PC-3 (cell line): ENCODE measurements around the gene GPR68. TPM values are rescaled to one million over a fixed set of nuclear protein-coding genes. Genes with fewer than 3 reads are reported as not detected.

Experiments used
- ATAC-seq: fragments of 200-7000 bp; cut with Tn5 transposase; 2 replicates; pipeline ENCODE4 v1.9.1; 2020; ENCODE audit warnings: mild to moderate bottlenecking, moderate library complexity
- BruUV-seq: library from RNA; stranded (reverse); fragments of 400-500 nt; replicated peaks from 2 replicates; lab custom pipeline; 2021; lab: Mats Ljungman, UMichigan
- CTCF ChIA-PET: fragments of 300-600 bp; sonication (Branson Sonifier 250); formaldehyde crosslinking; loops from one replicate; lab custom pipeline; 2022; ENCODE audit warnings: antibody characterized with exemption; lab: Charles Lee
- POLR2A ChIA-PET: fragments of 300-600 bp; sonication (Branson Sonifier 250); formaldehyde crosslinking; loops from one replicate; lab custom pipeline; 2022; ENCODE audit warnings: antibody characterized with exemption; ENCODE audit not compliant: unreplicated experiment; lab: Charles Lee
- DNase-seq: peaks from one replicate; pipeline ENCODE4 v3.0.0-alpha.2; 2015
- H2AFZ ChIP-seq: fragments of 300-600 bp; sonication (generic); 2 replicates; pipeline ENCODE4 v1.6.0; 2016; ENCODE audit warnings: antibody characterized with exemption, low read length
- H3F3A ChIP-seq: fragments of 300-600 bp; sonication (generic); one replicate; pipeline ENCODE4 v1.6.0; 2017; ENCODE audit warnings: antibody characterized with exemption, low read length, control low read depth, mild to moderate bottlenecking; ENCODE audit not compliant: unreplicated experiment
- H3K27ac ChIP-seq: fragments of 300-600 bp; sonication (generic); 2 replicates; pipeline ENCODE4 v1.5.1; 2016; ENCODE audit warnings: mild to moderate bottlenecking, low read length
- H3K27me3 ChIP-seq: fragments of 300-600 bp; sonication (generic); 2 replicates; pipeline ENCODE4 v1.6.1; 2016; ENCODE audit warnings: low read length, mixed read lengths
- H3K36me3 ChIP-seq: fragments of 300-600 bp; sonication (generic); 2 replicates; pipeline ENCODE4 v1.6.1; 2016; ENCODE audit warnings: low read depth, mixed run types, low read length, mixed read lengths
- H3K4me1 ChIP-seq: fragments of 300-600 bp; sonication (generic); 2 replicates; pipeline ENCODE4 v1.5.1; 2016; ENCODE audit warnings: low read length; ENCODE audit not compliant: insufficient read depth
- H3K4me2 ChIP-seq: fragments of 300-600 bp; sonication (generic); 2 replicates; pipeline ENCODE4 v1.6.0; 2016; ENCODE audit warnings: low read length
- H3K4me3 ChIP-seq: fragments of 300-600 bp; sonication (generic); 2 replicates; pipeline ENCODE4 v1.5.1; 2016; ENCODE audit warnings: mild to moderate bottlenecking, low read length, mixed read lengths
- H3K79me2 ChIP-seq: fragments of 300-600 bp; sonication (generic); 2 replicates; pipeline ENCODE4 v1.6.1; 2017; ENCODE audit warnings: low read length, mixed read lengths
- H3K9ac ChIP-seq: fragments of 300-600 bp; sonication (generic); 2 replicates; pipeline ENCODE4 v1.6.0; 2016; ENCODE audit warnings: mild to moderate bottlenecking, low read length
- H3K9me2 ChIP-seq: fragments of 300-600 bp; sonication (generic); replicated peaks from 2 replicates; pipeline ENCODE4 v1.6.1; 2016; ENCODE audit warnings: mixed run types, low read length, mixed read lengths
- H3K9me3 ChIP-seq: fragments of 300-600 bp; sonication (generic); 2 replicates; pipeline ENCODE4 v1.6.1; 2016; ENCODE audit warnings: low read length, mixed read lengths
- H4K20me1 ChIP-seq: fragments of 300-600 bp; sonication (generic); 2 replicates; pipeline ENCODE4 v1.6.1; 2016; ENCODE audit warnings: low read length, mixed read lengths
- EZH2 ChIP-seq: fragments of 300-600 bp; sonication (generic); IDR thresholded peaks from one replicate; pipeline ENCODE4 v1.6.1; 2017; ENCODE audit warnings: antibody characterized with exemption, mild to moderate bottlenecking, low read length; ENCODE audit not compliant: unreplicated experiment
- EZH2phosphoT487 ChIP-seq: fragments of 300-600 bp; sonication (generic); IDR thresholded peaks from 2 replicates; pipeline ENCODE4 v1.6.1; 2018; ENCODE audit warnings: mild to moderate bottlenecking, antibody characterized with exemption, low read length, borderline replicate concordance
- intact Hi-C: fragments of 100-400 bp; cut with micrococcal nuclease; formaldehyde crosslinking; loops from 2 replicates; pipeline ENCODE4 v1.9.0; 2023
- total RNA-seq: library from RNA; depleted of rRNA; stranded (reverse); fragments of >200 nt; gene quantifications from 2 replicates; pipeline ENCODE4 v1.2.3, GENCODE V29; 2014
- TF ChIP-seq, protein P1 (sequence below): fragments of 300-600 bp; sonication (generic); conservative IDR thresholded peaks from 2 replicates; pipeline ENCODE4 v1.5.1; 2017; ENCODE audit warnings: antibody characterized with exemption, low read depth, mild to moderate bottlenecking, low read length

Gene GPR68
- total RNA-seq, 1 experiment from 2014 or later, result 1.5 TPM

- Histone ChIP-seq H3K27me3 (no peaks in the 10 kb centered on the region), H3K9me2 (no peaks in the 10 kb centered on the region), H2AFZ (no peak overlapping the region), H3K4me2 (no peak overlapping the region), H3K36me3 (peaks cover 2% of the 10 kb centered on the region; the same call in 1 of the 2 replicates), H3K4me1 (peaks cover 28% of the 10 kb centered on the region), H3K9me3 (no peaks in the 10 kb centered on the region), H3K79me2 (no peaks in the 10 kb centered on the region), H3K27ac (no peak overlapping the region), H4K20me1 (no peaks in the 10 kb centered on the region), H3K9ac (no peak overlapping the region), H3K4me3 (no peak overlapping the region), H3F3A (no peaks in the 10 kb centered on the region)
- intact Hi-C loops, result loop anchor here (1.0 to 10.0 kb wide), 6 partner anchors 14 to 383 kb away; partner anchors contain the start of gene RPS6KA5
- peak; percentile 86 for DNase-seq
- ChIA-PET CTCF (interaction anchor here (0.6 to 1.1 kb wide), 2 partner anchors 13 to 109 kb away, joined by 3 to 13 read pairs; no protein-coding TSS in a partner anchor), POLR2A (no interaction called here)
- BruUV-seq, result no TSS peak
- TF ChIP-seq EZH2phosphoT487 (no peak), EZH2 (no peak)
- TF ChIP-seq, protein P1, sequence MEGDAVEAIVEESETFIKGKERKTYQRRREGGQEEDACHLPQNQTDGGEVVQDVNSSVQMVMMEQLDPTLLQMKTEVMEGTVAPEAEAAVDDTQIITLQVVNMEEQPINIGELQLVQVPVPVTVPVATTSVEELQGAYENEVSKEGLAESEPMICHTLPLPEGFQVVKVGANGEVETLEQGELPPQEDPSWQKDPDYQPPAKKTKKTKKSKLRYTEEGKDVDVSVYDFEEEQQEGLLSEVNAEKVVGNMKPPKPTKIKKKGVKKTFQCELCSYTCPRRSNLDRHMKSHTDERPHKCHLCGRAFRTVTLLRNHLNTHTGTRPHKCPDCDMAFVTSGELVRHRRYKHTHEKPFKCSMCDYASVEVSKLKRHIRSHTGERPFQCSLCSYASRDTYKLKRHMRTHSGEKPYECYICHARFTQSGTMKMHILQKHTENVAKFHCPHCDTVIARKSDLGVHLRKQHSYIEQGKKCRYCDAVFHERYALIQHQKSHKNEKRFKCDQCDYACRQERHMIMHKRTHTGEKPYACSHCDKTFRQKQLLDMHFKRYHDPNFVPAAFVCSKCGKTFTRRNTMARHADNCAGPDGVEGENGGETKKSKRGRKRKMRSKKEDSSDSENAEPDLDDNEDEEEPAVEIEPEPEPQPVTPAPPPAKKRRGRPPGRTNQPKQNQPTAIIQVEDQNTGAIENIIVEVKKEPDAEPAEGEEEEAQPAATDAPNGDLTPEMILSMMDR, result peak; percentile 93
- peak; percentile 64 for ATAC-seq
Observed at GRCh38 chr14:91286530-91286937, 42.0 kb upstream of the GPR68 start.

- Histone ChIP-seq H3F3A (no peaks in the 10 kb centered on the region), H3K27ac (no peak overlapping the region), H3K9me3 (no peaks in the 10 kb centered on the region), H3K27me3 (no peaks in the 10 kb centered on the region), H3K4me3 (no peak overlapping the region), H3K4me2 (no peak overlapping the region), H3K4me1 (peaks cover 37% of the 10 kb centered on the region), H4K20me1 (no peaks in the 10 kb centered on the region), H3K36me3 (peaks cover 2% of the 10 kb centered on the region), H3K79me2 (no peaks in the 10 kb centered on the region), H3K9me2 (no peaks in the 10 kb centered on the region), H3K9ac (no peak overlapping the region), H2AFZ (no peak overlapping the region)
- intact Hi-C loops, result loop anchor here (10.0 kb wide), 1 partner anchor 60 kb away; no protein-coding TSS in a partner anchor
- DNase-seq, result no peak
- ChIA-PET CTCF (interaction anchor here (1.6 kb wide), 1 partner anchor 107 kb away, joined by 9 read pairs; no protein-coding TSS in a partner anchor), POLR2A (no interaction called here)
- BruUV-seq, result no TSS peak
- no peak for ATAC-seq
- TF ChIP-seq EZH2, result no peak
- no peak for TF ChIP-seq EZH2phosphoT487
- TF ChIP-seq, protein P1, result no peak
Observed at GRCh38 chr14:91284791-91285548, 40.5 kb upstream of the GPR68 start.
